DMS79 (cell line): Measurements from ENCODE around the gene SLC50A1.

ENCODE experiments used
- DNase-seq: peaks from one replicate; lab custom pipeline; 2025; lab: John Stamatoyannopoulos, UW

SLC50A1 gene

GRCh38 chr1:155135415-155136028, at the start of gene SLC50A1:
Gene SLC50A1 (plus strand): TSS chr1:155135852. CDS start chr1:155135912, 60 bp downstream.
- peak; percentile 71 for DNase-seq

GRCh38 chr1:155086128-155086741, 49.4 kb upstream of the SLC50A1 start:
- DNase-seq: no peak

- DNase-seq: no peak
Observed at GRCh38 chr1:155086856-155087535, 48.7 kb upstream of the SLC50A1 start.

GRCh38 chr1:155091071-155092051, 44.3 kb upstream of the SLC50A1 start:
- DNase-seq: peak; percentile 27

GRCh38 chr1:155092131-155092530, 43.5 kb upstream of the SLC50A1 start:
- DNase-seq: no peak

- no peak for DNase-seq
Observed at GRCh38 chr1:155092641-155093040, 43.0 kb upstream of the SLC50A1 start.

- peak; percentile 75 for DNase-seq
Observed at GRCh38 chr1:155093911-155094621, 41.6 kb upstream of the SLC50A1 start.

- no peak for DNase-seq
Observed at GRCh38 chr1:155094622-155094948, 41.1 kb upstream of the SLC50A1 start.

- DNase-seq: no peak
Observed at GRCh38 chr1:155099331-155099730, 36.3 kb upstream of the SLC50A1 start.

GRCh38 chr1:155103325-155103724, 32.3 kb upstream of the SLC50A1 start:
- no peak for DNase-seq

- DNase-seq: no peak
Observed at GRCh38 chr1:155104605-155105534, 30.8 kb upstream of the SLC50A1 start.

GRCh38 chr1:155105604-155106011, 30.0 kb upstream of the SLC50A1 start:
- DNase-seq: no peak

- no peak for DNase-seq
Observed at GRCh38 chr1:155106862-155107261, 28.8 kb upstream of the SLC50A1 start.

GRCh38 chr1:155107309-155108264, 28.1 kb upstream of the SLC50A1 start:
- DNase-seq: no peak

GRCh38 chr1:155108296-155108695, 27.4 kb upstream of the SLC50A1 start:
- DNase-seq: no peak

GRCh38 chr1:155110381-155110780, 25.3 kb upstream of the SLC50A1 start:
- DNase-seq: no peak

- no peak for DNase-seq
Observed at GRCh38 chr1:155110826-155111225, 24.8 kb upstream of the SLC50A1 start.

GRCh38 chr1:155113450-155113980, 22.1 kb upstream of the SLC50A1 start:
- DNase-seq: no peak
